Stimulated activated naive B cell treated with anti-CD40 and anti-IgM and Interleukin-4, amounts not matched to agents 10 μg/mL and 1 μg/mL and 100 μg/mL, for 72 hours (primary cell): ENCODE results near the gene CHPF2.

Source experiments
- ATAC-seq, 2 donors: fragments of 150-1000 bp; cut with Tn5 transposase; replicated peaks; 2 replicates each; pipeline ENCODE4 v1.10.0; 2021; ENCODE audit warnings: moderate library complexity in 1 of 2
- DNase-seq: peaks from one replicate; pipeline ENCODE4 v3.0.0; 2021
- H3K27ac Mint-ChIP-seq: one replicate; pipeline ENCODE4 v1.8.0; 2022; ENCODE audit warnings: mild to moderate bottlenecking, mixed read lengths
- H3K27me3 Mint-ChIP-seq, 2 donors: one replicate each; pipeline ENCODE4 v1.8.0; 2022; ENCODE audit warnings: mixed read lengths in 2 of 2
- H3K36me3 Mint-ChIP-seq, 2 donors: one replicate each; pipeline ENCODE4 v1.8.0; 2022; ENCODE audit warnings: mixed read lengths in 2 of 2, mild to moderate bottlenecking in 1 of 2
- H3K4me1 Mint-ChIP-seq, 2 donors: one replicate each; pipeline ENCODE4 v1.8.0; 2022; ENCODE audit warnings: mixed read lengths in 2 of 2, mild to moderate bottlenecking in 1 of 2
- H3K4me3 Mint-ChIP-seq, 2 donors: one replicate each; pipeline ENCODE4 v1.8.0; 2022; ENCODE audit warnings: mild to moderate bottlenecking in 2 of 2, mixed read lengths in 2 of 2, moderate library complexity in 1 of 2
- H3K9me3 Mint-ChIP-seq, 2 donors: one replicate each; pipeline ENCODE4 v1.8.0; 2022; ENCODE audit warnings: mixed read lengths in 2 of 2, mild to moderate bottlenecking in 1 of 2

CHPF2 gene

GRCh38 chr7:151265351-151265931 lies 33.2 kb downstream of the CHPF2 start:
- Mint-ChIP-seq H3K4me3 (no peak overlapping the region), H3K9me3 (no peaks in the 10 kb centered on the region), H3K36me3 (no peaks in the 10 kb centered on the region), H3K27ac (no peak overlapping the region), H3K27me3 (peaks cover 21 to 24% of the 10 kb centered on the region in 2 donors), H3K4me1 (no peaks in the 10 kb centered on the region)
- ATAC-seq (no peak), DNase-seq (no peak)

GRCh38 chr7:151269511-151269910 lies 37.2 kb downstream of the CHPF2 start:
- Mint-ChIP-seq H3K9me3 (no peaks in the 10 kb centered on the region), H3K27me3 (peaks cover 7 to 15% of the 10 kb centered on the region in 2 donors), H3K4me3 (no peak overlapping the region), H3K27ac (no peak overlapping the region), H3K36me3 (no peaks in the 10 kb centered on the region), H3K4me1 (no peaks in the 10 kb centered on the region)
- no peak for ATAC-seq
- DNase-seq, result no peak

GRCh38 chr7:151271699-151272355 lies 39.5 kb downstream of the CHPF2 start:
- Mint-ChIP-seq H3K9me3 (no peaks in the 10 kb centered on the region), H3K27ac (no peak overlapping the region), H3K4me3 (no peak overlapping the region), H3K27me3 (peaks cover 26 to 28% of the 10 kb centered on the region in 2 donors), H3K4me1 (peaks cover 9 to 11% of the 10 kb centered on the region in 2 donors), H3K36me3 (no peaks in the 10 kb centered on the region)
- no peak for DNase-seq
- ATAC-seq, result no peak

GRCh38 chr7:151272405-151272804 lies 40.1 kb downstream of the CHPF2 start:
- Mint-ChIP-seq H3K27me3 (peaks cover 30 to 32% of the 10 kb centered on the region in 2 donors), H3K4me1 (peaks cover 9 to 15% of the 10 kb centered on the region in 2 donors), H3K4me3 (no peak overlapping the region), H3K27ac (no peak overlapping the region), H3K9me3 (no peaks in the 10 kb centered on the region), H3K36me3 (no peaks in the 10 kb centered on the region)
- ATAC-seq (no peak), DNase-seq (no peak)

- Mint-ChIP-seq H3K36me3 (no peaks in the 10 kb centered on the region), H3K9me3 (no peaks in the 10 kb centered on the region), H3K27me3 (peaks cover 32 to 36% of the 10 kb centered on the region in 2 donors), H3K27ac (no peak overlapping the region), H3K4me1 (peaks cover 9 to 17% of the 10 kb centered on the region in 2 donors), H3K4me3 (no peak overlapping the region)
- DNase-seq (no peak), ATAC-seq (no peak)
Measured at GRCh38 chr7:151272877-151273276, 40.6 kb downstream of the CHPF2 start.

- Mint-ChIP-seq H3K4me1 (peaks cover 9 to 17% of the 10 kb centered on the region in 2 donors), H3K9me3 (no peaks in the 10 kb centered on the region), H3K36me3 (no peaks in the 10 kb centered on the region), H3K27ac (peak overlapping the region; percentile 20), H3K27me3 (peaks cover 38 to 43% of the 10 kb centered on the region in 2 donors), H3K4me3 (no peak overlapping the region)
- ATAC-seq, result peak in 1 of 2 donors; percentile 12
- DNase-seq, result no peak
Measured at GRCh38 chr7:151273651-151274390, 41.5 kb downstream of the CHPF2 start.

GRCh38 chr7:151274396-151274795 lies 42.1 kb downstream of the CHPF2 start:
- H3K36me3 Mint-ChIP-seq, result no peaks in the 10 kb centered on the region
- H3K27me3 Mint-ChIP-seq, result peaks cover 43 to 48% of the 10 kb centered on the region in 2 donors
- no peak overlapping the region for H3K27ac Mint-ChIP-seq
- peaks cover 9 to 17% of the 10 kb centered on the region in 2 donors for H3K4me1 Mint-ChIP-seq
- DNase-seq (no peak), ATAC-seq (no peak)
- H3K4me3 Mint-ChIP-seq, result no peak overlapping the region
- H3K9me3 Mint-ChIP-seq, result no peaks in the 10 kb centered on the region

- peaks cover 9 to 17% of the 10 kb centered on the region in 2 donors for H3K4me1 Mint-ChIP-seq
- ATAC-seq, result no peak
- no peaks in the 10 kb centered on the region for H3K36me3 Mint-ChIP-seq
- no peak for DNase-seq
- no peak overlapping the region for H3K27ac Mint-ChIP-seq
- H3K27me3 Mint-ChIP-seq, result peaks cover 51 to 56% of the 10 kb centered on the region in 2 donors
- H3K4me3 Mint-ChIP-seq, result peak overlapping the region in 1 of 2 donors; percentile 67
- no peaks in the 10 kb centered on the region for H3K9me3 Mint-ChIP-seq
Measured at GRCh38 chr7:151274936-151275812, 42.9 kb downstream of the CHPF2 start.

GRCh38 chr7:151275813-151276577 lies 43.7 kb downstream of the CHPF2 start:
- Mint-ChIP-seq H3K4me1 (peaks cover 9 to 17% of the 10 kb centered on the region in 2 donors), H3K4me3 (peak overlapping the region; percentile 61 to 67), H3K27ac (no peak overlapping the region), H3K9me3 (no peaks in the 10 kb centered on the region), H3K36me3 (no peaks in the 10 kb centered on the region), H3K27me3 (peaks cover 55 to 64% of the 10 kb centered on the region in 2 donors)
- ATAC-seq (no peak), DNase-seq (no peak)

- H3K9me3 Mint-ChIP-seq, result no peaks in the 10 kb centered on the region
- no peaks in the 10 kb centered on the region for H3K36me3 Mint-ChIP-seq
- H3K4me3 Mint-ChIP-seq, result peak overlapping the region; percentile 68 to 74
- peaks cover 9 to 17% of the 10 kb centered on the region in 2 donors for H3K4me1 Mint-ChIP-seq
- peaks cover 64 to 74% of the 10 kb centered on the region in 2 donors for H3K27me3 Mint-ChIP-seq
- peak; percentile 89 to 92 for ATAC-seq
- peak; percentile 37 for DNase-seq
- no peak overlapping the region for H3K27ac Mint-ChIP-seq
Measured at GRCh38 chr7:151276666-151277590, 44.6 kb downstream of the CHPF2 start.

- Mint-ChIP-seq H3K4me1 (peaks cover 9 to 17% of the 10 kb centered on the region in 2 donors), H3K9me3 (no peaks in the 10 kb centered on the region), H3K36me3 (no peaks in the 10 kb centered on the region), H3K27me3 (peaks cover 69 to 80% of the 10 kb centered on the region in 2 donors), H3K4me3 (peak overlapping the region; percentile 68 to 74), H3K27ac (no peak overlapping the region)
- DNase-seq (no peak), ATAC-seq (no peak)
Measured at GRCh38 chr7:151277631-151278030, 45.3 kb downstream of the CHPF2 start.

- peaks cover 0 to 4% of the 10 kb centered on the region in 2 donors for H3K9me3 Mint-ChIP-seq
- no peak overlapping the region for H3K4me3 Mint-ChIP-seq
- peaks cover 9 to 17% of the 10 kb centered on the region in 2 donors for H3K4me1 Mint-ChIP-seq
- H3K27me3 Mint-ChIP-seq, result peaks cover 80 to 90% of the 10 kb centered on the region in 2 donors
- no peak overlapping the region for H3K27ac Mint-ChIP-seq
- no peak for DNase-seq
- H3K36me3 Mint-ChIP-seq, result no peaks in the 10 kb centered on the region
- no peak for ATAC-seq
Measured at GRCh38 chr7:151278949-151279348, 46.7 kb downstream of the CHPF2 start.
